Testis (tissue), 3 donors: ENCODE data around the gene DNASE1L3. TPM values are rescaled to one million over a fixed set of nuclear protein-coding genes. Genes with fewer than 3 reads are reported as not detected.
A peak's percentile ranks its signal among the peaks of the same experiment; 100 is the strongest.

ENCODE experiments used
- DNase-seq: peaks from one replicate; pipeline ENCODE4 v3.0.0-alpha.2; 2019
- H3K27ac ChIP-seq, 2 donors: fragments of 200-600 bp; sonication (generic); one replicate each; pipeline ENCODE4 v1.5.1; 2019
- H3K27me3 ChIP-seq: fragments of 200-600 bp; sonication (generic); one replicate; pipeline ENCODE4 v1.5.1; 2019
- H3K36me3 ChIP-seq: fragments of 200-600 bp; sonication (generic); one replicate; pipeline ENCODE4 v1.5.1; 2017; ENCODE audit warnings: low read depth; ENCODE audit errors: missing control alignments
- H3K4me1 ChIP-seq: fragments of 200-600 bp; sonication (generic); one replicate; pipeline ENCODE4 v1.5.1; 2019
- H3K4me3 ChIP-seq, 2 donors: fragments of 200-600 bp; sonication (generic); one replicate each; pipeline ENCODE4 v1.5.1; 2017 to 2019
- H3K9me3 ChIP-seq: fragments of 200-600 bp; sonication (generic); one replicate; pipeline ENCODE4 v1.5.1; 2017
- POLR2A ChIP-seq: fragments of 450-650 bp; IDR thresholded peaks from one replicate; pipeline ENCODE4 v1.6.1; 2017; ENCODE audit warnings: antibody characterized with exemption, mild to moderate bottlenecking, moderate library complexity
- WGBS, 2 donors: methylation state at CpG; one replicate each; pipeline ENCODE4 v1.1.5; 2018; 5-methylcytosine and 5-hydroxymethylcytosine counted together
- intact Hi-C: fragments of 100-400 bp; cut with DNase I; formaldehyde crosslinking; loops from one replicate; pipeline ENCODE4 v1.15.1; 2023; ENCODE audit warnings: low total_unique reads
- polyA plus RNA-seq: library from polyadenylated mRNA; stranded (reverse); fragments of 350-450 nt; fragmentation: Illumina TruSeq; extraction: RNeasy Lipid Tissue Mini Kit (QIAGEN cat#74804); gene quantifications from one replicate; pipeline ENCODE4 v1.2.3, GENCODE V29; 2014; ENCODE audit warnings: low read depth, low replicate concordance; ENCODE audit not compliant: insufficient read depth
- total RNA-seq, 2 donors: library from RNA; depleted of rRNA; stranded (reverse); fragments of >200 nt; gene quantifications; one replicate each; pipeline ENCODE4 v1.2.3, GENCODE V29; 2016
- TF ChIP-seq, protein P1 (sequence below), 3 experiments: fragments of 450-650 bp in 2 of 3; fragments of 200-600 bp in 1 of 3; sonication (generic) in 1 of 3; IDR thresholded peaks; one replicate each; pipeline ENCODE4 v1.5.1; 2016 to 2019; ENCODE audit warnings: antibody characterized with exemption in 3 of 3, mild to moderate bottlenecking in 2 of 3, moderate library complexity in 1 of 3

DNASE1L3 gene
- total and polyA plus RNA-seq, 3 donors from 2014 or later, result 1.2 to 8.2 (median 3.8) TPM

DNA sequence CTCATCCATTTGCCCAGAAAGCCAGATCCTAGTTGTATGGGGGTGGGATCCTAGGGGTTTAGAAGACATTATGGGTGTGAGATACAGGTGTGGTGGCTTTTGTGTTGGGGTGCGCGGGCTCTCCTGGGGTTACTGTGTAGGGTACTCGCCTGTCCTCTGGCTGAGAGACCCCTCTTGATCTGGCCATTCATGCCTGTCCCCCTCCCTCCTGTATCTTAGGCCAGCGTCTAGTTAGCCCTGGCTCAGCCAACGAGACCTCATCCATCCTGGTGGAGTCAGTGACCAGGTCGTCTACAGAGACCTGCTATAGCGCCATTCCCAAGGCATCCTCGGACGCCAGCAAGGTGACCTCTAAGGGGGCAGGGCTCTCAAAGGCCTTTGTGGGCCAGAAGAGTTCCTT, 41.4 kb downstream of the DNASE1L3 start:
- Histone ChIP-seq H3K36me3 (no peaks in the 10 kb centered on the region), H3K27ac (no peak overlapping the region), H3K27me3 (no peaks in the 10 kb centered on the region), H3K4me3 (no peak overlapping the region), H3K9me3 (no peaks in the 10 kb centered on the region), H3K4me1 (peaks cover 43% of the 10 kb centered on the region)
- WGBS, 2 donors, result 96 to 97% methylated on average over 6 to 9 of the region's 9 CpGs
- DNase-seq, result no peak
- intact Hi-C loops, result loop anchor here (10.0 kb wide), 1 partner anchor 155 kb away; no protein-coding TSS in a partner anchor
- no peak for TF ChIP-seq POLR2A

DNA sequence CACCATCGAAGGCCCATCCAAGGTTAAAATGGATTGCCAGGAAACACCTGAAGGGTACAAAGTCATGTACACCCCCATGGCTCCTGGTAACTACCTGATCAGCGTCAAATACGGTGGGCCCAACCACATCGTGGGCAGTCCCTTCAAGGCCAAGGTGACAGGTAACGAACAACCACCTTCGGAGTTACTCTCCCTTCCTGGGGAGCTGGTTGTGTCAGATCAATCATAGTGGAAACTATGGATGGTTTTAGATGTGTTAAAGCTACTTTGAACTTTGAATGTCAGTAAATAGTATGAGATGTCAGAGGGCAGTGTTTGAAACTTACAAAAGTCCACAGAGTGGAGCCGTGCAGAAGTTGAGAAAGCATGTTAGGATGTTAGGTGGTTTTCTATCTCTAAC, 42.3 kb downstream of the DNASE1L3 start:
- TF ChIP-seq, protein P1, sequence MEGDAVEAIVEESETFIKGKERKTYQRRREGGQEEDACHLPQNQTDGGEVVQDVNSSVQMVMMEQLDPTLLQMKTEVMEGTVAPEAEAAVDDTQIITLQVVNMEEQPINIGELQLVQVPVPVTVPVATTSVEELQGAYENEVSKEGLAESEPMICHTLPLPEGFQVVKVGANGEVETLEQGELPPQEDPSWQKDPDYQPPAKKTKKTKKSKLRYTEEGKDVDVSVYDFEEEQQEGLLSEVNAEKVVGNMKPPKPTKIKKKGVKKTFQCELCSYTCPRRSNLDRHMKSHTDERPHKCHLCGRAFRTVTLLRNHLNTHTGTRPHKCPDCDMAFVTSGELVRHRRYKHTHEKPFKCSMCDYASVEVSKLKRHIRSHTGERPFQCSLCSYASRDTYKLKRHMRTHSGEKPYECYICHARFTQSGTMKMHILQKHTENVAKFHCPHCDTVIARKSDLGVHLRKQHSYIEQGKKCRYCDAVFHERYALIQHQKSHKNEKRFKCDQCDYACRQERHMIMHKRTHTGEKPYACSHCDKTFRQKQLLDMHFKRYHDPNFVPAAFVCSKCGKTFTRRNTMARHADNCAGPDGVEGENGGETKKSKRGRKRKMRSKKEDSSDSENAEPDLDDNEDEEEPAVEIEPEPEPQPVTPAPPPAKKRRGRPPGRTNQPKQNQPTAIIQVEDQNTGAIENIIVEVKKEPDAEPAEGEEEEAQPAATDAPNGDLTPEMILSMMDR (IDR thresholded peaks at IDR 0.05), result no peak
- no peak for TF ChIP-seq POLR2A
- DNase-seq, result no peak
- H3K9me3 ChIP-seq, result no peaks in the 10 kb centered on the region
- H3K27ac ChIP-seq, result peak overlapping the region in 1 of 2 donors; percentile 64
- no peak overlapping the region for H3K4me3 ChIP-seq
- 85 to 88% methylated on average over 7 of the region's 7 CpGs for WGBS, 2 donors
- H3K27me3 ChIP-seq, result no peaks in the 10 kb centered on the region
- H3K36me3 ChIP-seq, result no peaks in the 10 kb centered on the region
- peaks cover 43% of the 10 kb centered on the region for H3K4me1 ChIP-seq
- intact Hi-C loops, result loop anchor here (10.0 kb wide), 1 partner anchor 154 kb away; no protein-coding TSS in a partner anchor

DNA sequence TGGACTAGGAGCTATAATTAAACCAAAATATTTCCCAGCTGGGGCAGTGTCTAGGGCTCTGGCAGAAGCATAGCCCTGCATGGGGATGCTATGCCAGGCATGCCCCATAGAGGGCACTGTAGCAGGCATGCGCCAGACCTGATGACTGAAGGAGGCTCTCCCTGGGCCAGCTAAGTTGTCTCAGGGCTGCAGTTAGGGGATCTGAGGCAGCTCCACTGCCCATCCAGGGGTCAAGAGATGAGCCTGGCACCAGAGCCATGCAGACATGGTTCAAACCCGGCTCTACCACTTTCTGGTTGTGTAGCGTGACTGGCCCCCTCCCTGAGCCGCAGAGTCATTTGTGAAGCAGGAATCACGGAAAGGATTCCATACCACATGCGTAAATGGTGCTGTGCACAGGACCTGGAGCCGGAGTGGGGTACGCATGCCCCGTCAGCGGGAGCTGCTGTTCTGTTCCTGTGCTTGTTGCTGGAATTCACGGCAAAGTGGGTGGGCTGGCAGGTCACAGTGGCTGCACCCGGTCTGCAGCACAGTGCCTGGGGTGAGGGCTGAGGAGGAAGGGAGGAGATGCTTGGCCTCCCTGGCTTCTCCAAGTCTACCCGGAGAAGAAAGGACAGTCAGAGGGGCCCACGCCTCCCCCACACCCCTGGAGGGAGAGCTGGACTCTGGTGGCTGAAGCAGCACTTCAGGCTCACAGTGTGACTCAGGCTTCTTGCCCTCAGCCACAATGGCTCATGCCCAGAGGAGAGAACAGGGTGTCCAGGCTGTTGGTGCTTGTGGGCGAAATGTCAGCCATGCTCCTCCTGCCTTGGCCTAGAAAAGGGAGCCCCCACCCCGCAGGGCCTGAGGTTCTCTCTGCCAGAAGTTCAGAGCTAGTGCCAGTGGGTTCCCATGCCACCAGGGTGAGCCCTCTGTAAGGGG, 43.1 kb downstream of the DNASE1L3 start:
- intact Hi-C loops, result loop anchor here (10.0 kb wide), 1 partner anchor 153 kb away; no protein-coding TSS in a partner anchor
- peak; percentile 81 for DNase-seq
- H3K4me1 ChIP-seq, result peaks cover 46% of the 10 kb centered on the region
- no peaks in the 10 kb centered on the region for H3K36me3 ChIP-seq
- peak overlapping the region; percentile 50 to 64 for H3K27ac ChIP-seq
- WGBS, 2 donors, result 36 to 66% methylated on average over 7 to 15 of the region's 16 CpGs
- TF ChIP-seq, protein P1 (IDR thresholded peaks at IDR 0.05), result peak; percentile 65 to 87 (median 69)
- no peak for TF ChIP-seq POLR2A
- H3K4me3 ChIP-seq, result no peak overlapping the region
- H3K9me3 ChIP-seq, result no peaks in the 10 kb centered on the region
- H3K27me3 ChIP-seq, result no peaks in the 10 kb centered on the region

DNA sequence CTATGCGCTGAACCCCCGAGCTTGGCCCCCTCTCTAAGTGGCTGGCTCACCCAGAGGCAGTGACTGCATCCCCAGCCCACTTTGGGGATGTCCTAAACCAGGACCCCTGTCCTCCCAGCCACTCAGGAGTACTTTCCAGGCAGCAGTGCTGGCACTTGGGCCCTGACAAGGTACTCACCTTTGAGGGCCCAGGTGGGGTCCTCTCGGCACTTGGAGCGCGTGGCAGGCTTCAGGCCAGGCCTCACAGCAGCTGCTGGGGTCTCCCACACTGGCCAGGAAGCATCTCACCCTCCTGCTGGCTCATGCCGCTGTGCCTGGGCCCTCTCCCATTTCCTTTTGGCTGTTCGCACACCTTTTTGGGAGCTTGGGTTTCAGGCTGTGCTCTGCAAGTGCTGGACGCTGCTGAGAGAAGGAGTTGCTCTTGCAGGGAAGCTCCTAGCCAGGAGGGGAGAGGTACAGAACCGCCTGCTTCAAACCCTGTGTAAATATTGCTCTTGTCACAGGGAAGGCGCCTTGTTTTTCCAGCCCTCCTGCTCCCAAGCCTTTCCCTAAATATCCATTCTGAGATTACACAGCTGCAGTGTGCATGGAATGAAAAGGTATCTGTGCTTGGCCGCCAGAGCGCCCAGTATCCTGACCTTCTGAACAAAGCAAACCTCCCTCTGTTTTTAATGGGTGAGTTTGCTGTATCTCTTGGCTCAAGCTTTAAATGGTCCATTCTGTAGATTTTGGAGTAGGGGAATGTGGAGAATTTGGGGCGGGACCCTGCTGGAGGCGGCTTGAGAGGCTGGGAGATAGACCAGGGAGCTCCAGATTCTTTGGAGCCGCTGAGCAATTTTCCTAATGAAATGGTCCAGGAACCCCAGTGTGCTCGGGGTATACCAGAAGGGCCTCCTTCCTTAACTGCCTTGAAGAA, 45.6 kb downstream of the DNASE1L3 start:
- Histone ChIP-seq H3K4me1 (peaks cover 46% of the 10 kb centered on the region), H3K4me3 (no peak overlapping the region), H3K36me3 (no peaks in the 10 kb centered on the region), H3K9me3 (no peaks in the 10 kb centered on the region), H3K27ac (peak overlapping the region; percentile 21 to 68), H3K27me3 (no peaks in the 10 kb centered on the region)
- no peak for TF ChIP-seq POLR2A
- TF ChIP-seq, protein P1 (IDR thresholded peaks at IDR 0.05), result no peak
- 52 to 55% methylated on average over 13 to 16 of the region's 16 CpGs for WGBS, 2 donors
- intact Hi-C loops, result loop anchor here (10.0 kb wide), 1 partner anchor 150 kb away; no protein-coding TSS in a partner anchor
- no peak for DNase-seq
